NT2/D1 (cell line): ENCODE data around the gene RNF144B.

Source experiments
- DNase-seq: peaks from one replicate; pipeline ENCODE4 v3.0.0-alpha.2; 2011; ENCODE audit warnings: low read depth, low spot score
- H3K27me3 ChIP-seq: 2 replicates; pipeline ENCODE4 v1.6.0; 2011; ENCODE audit warnings: mild to moderate bottlenecking; ENCODE audit not compliant: insufficient read length, insufficient read depth
- H3K36me3 ChIP-seq: 2 replicates; pipeline ENCODE4 v1.6.1; 2011; ENCODE audit warnings: mild to moderate bottlenecking, low read length, mixed read lengths; ENCODE audit not compliant: insufficient read depth, insufficient read length
- H3K4me1 ChIP-seq: 2 replicates; pipeline ENCODE4 v1.5.1; 2011; ENCODE audit not compliant: insufficient read depth, insufficient read length
- H3K4me3 ChIP-seq: 2 replicates; pipeline ENCODE4 v1.5.1; 2011; ENCODE audit warnings: low read depth; ENCODE audit not compliant: insufficient read length
- H3K9ac ChIP-seq: 2 replicates; pipeline ENCODE4 v1.6.0; 2011; ENCODE audit warnings: low read depth; ENCODE audit not compliant: insufficient read length
- H3K9me3 ChIP-seq: 2 replicates; pipeline ENCODE4 v1.5.1; 2011; ENCODE audit warnings: mild to moderate bottlenecking, low read length; ENCODE audit not compliant: insufficient read depth
- SUZ12 ChIP-seq: IDR thresholded peaks from 2 replicates; pipeline ENCODE4 v1.6.1; 2011; ENCODE audit not compliant: insufficient read length, insufficient read depth; ENCODE audit errors: extremely low read depth
- YY1 ChIP-seq: IDR thresholded peaks from 2 replicates; pipeline ENCODE4 v1.6.1; 2011; ENCODE audit not compliant: insufficient read length, insufficient read depth
- ZNF274 ChIP-seq: IDR thresholded peaks from 2 replicates; pipeline ENCODE4 v1.6.1; 2011; ENCODE audit warnings: mild to moderate bottlenecking, low read depth, low read length

Gene RNF144B

DNA sequence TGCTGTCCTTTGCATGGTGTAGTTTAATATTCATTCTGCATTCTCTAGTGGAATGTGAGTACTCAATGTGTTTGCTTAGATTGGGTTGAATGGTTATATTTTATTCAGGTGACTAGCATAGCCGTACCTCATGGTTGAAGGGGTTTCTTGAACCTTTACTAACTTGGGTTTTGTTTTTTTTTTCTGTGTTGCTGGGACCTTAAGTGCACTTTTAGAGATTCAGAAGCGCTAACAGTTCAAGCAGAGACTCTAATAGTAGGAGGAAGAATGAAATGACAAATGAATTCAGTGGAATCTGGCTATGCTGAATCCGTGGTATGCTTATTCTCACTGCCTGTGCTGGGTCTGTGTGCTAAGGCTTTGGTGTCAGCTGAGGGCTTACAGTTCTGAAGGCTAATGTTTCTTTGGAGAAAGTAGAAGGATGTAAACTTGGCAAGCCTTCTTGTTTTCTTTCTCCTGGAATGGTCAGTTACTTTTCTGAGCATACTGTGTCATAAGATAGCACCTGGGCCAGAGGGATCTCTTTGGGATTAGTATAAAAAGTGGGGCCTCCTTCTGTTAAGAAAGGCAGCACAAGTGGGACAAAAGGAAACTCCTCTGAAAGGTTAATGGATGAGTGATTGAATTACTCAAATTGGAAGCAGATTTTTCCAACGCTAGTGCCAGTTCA lies 28.7 kb downstream of the RNF144B start:
- no peaks in the 10 kb centered on the region for H3K27me3 ChIP-seq
- no peak for DNase-seq
- no peaks in the 10 kb centered on the region for H3K4me1 ChIP-seq
- TF ChIP-seq ZNF274 (no peak), SUZ12 (no peak), YY1 (no peak)
- H3K9ac ChIP-seq = no peak overlapping the region
- H3K36me3 ChIP-seq = no peaks in the 10 kb centered on the region
- H3K4me3 ChIP-seq = no peak overlapping the region
- no peaks in the 10 kb centered on the region for H3K9me3 ChIP-seq

GRCh38 chr6:18416341-18416679 lies 29.2 kb downstream of the RNF144B start:
- H3K36me3 ChIP-seq = no peaks in the 10 kb centered on the region
- DNase-seq = no peak
- H3K4me1 ChIP-seq = no peaks in the 10 kb centered on the region
- no peak overlapping the region for H3K9ac ChIP-seq
- no peak overlapping the region for H3K4me3 ChIP-seq
- no peak for TF ChIP-seq YY1
- H3K9me3 ChIP-seq = no peaks in the 10 kb centered on the region
- no peaks in the 10 kb centered on the region for H3K27me3 ChIP-seq

- Histone ChIP-seq H3K9ac (no peak overlapping the region), H3K27me3 (no peaks in the 10 kb centered on the region), H3K9me3 (no peaks in the 10 kb centered on the region), H3K4me1 (no peaks in the 10 kb centered on the region), H3K4me3 (no peak overlapping the region), H3K36me3 (no peaks in the 10 kb centered on the region)
- TF ChIP-seq ZNF274 (no peak), YY1 (no peak), SUZ12 (no peak)
- DNase-seq = no peak
Measured at GRCh38 chr6:18420328-18420727, 33.2 kb downstream of the RNF144B start.

GRCh38 chr6:18422136-18422535 lies 35.0 kb downstream of the RNF144B start:
- H3K4me3 ChIP-seq = no peak overlapping the region
- H3K4me1 ChIP-seq = no peaks in the 10 kb centered on the region
- H3K9ac ChIP-seq = no peak overlapping the region
- no peaks in the 10 kb centered on the region for H3K9me3 ChIP-seq
- no peaks in the 10 kb centered on the region for H3K27me3 ChIP-seq
- H3K36me3 ChIP-seq = no peaks in the 10 kb centered on the region
- TF ChIP-seq SUZ12 (no peak), YY1 (no peak), ZNF274 (no peak)
- DNase-seq = no peak

DNA sequence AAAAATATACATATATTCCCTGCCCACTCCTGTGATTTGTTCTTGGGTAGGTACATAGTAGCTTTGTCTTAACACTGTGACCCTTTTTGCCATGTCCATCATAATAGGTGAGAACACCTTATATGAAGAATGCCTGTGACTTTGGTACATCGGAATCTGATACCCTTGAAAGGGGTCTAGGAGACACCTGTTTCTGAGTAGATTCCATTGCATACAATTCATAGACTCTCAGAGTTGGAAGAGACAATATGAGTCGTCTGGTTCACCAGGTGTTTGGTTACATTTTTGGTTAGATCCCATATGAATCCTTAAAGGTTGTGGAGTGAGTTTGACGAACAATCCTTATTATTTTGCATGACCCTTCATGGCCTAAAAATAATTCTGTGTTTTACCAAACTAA lies 36.3 kb downstream of the RNF144B start:
- Histone ChIP-seq H3K27me3 (no peaks in the 10 kb centered on the region), H3K9ac (no peak overlapping the region), H3K9me3 (no peaks in the 10 kb centered on the region), H3K4me3 (no peak overlapping the region), H3K4me1 (no peaks in the 10 kb centered on the region), H3K36me3 (no peaks in the 10 kb centered on the region)
- TF ChIP-seq YY1 = no peak
- TF ChIP-seq ZNF274 = no peak
- no peak for TF ChIP-seq SUZ12
- no peak for DNase-seq

GRCh38 chr6:18424201-18424600 lies 37.1 kb downstream of the RNF144B start:
- no peak overlapping the region for H3K4me3 ChIP-seq
- H3K27me3 ChIP-seq = no peaks in the 10 kb centered on the region
- H3K9ac ChIP-seq = no peak overlapping the region
- H3K36me3 ChIP-seq = no peaks in the 10 kb centered on the region
- no peak for DNase-seq
- no peaks in the 10 kb centered on the region for H3K9me3 ChIP-seq
- H3K4me1 ChIP-seq = no peaks in the 10 kb centered on the region
- TF ChIP-seq YY1 = no peak
- TF ChIP-seq ZNF274 = no peak
- no peak for TF ChIP-seq SUZ12

DNA sequence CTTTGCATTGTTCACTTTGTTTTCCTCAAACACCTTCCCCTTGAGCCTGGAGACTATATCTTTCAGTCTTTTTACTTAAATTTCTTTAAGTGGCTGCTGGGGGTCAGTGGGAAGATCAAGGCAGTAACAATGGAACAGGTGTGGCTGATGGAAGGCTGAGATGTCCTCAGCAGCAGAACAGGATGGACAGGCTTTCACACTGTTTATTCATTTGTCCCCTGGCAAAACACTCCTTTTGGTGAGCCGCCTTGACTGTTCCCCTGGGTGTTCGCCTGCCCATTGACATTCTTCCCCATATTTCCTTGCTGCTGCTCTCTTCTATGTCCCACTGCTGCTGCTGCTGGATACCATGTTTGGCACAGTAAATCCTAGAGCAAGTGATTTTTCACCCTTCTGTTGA lies 38.1 kb downstream of the RNF144B start:
- TF ChIP-seq YY1 (no peak), ZNF274 (no peak)
- Histone ChIP-seq H3K9ac (no peak overlapping the region), H3K9me3 (no peaks in the 10 kb centered on the region), H3K36me3 (no peaks in the 10 kb centered on the region), H3K4me1 (no peaks in the 10 kb centered on the region), H3K27me3 (no peaks in the 10 kb centered on the region), H3K4me3 (no peak overlapping the region)
- DNase-seq = no peak

DNA sequence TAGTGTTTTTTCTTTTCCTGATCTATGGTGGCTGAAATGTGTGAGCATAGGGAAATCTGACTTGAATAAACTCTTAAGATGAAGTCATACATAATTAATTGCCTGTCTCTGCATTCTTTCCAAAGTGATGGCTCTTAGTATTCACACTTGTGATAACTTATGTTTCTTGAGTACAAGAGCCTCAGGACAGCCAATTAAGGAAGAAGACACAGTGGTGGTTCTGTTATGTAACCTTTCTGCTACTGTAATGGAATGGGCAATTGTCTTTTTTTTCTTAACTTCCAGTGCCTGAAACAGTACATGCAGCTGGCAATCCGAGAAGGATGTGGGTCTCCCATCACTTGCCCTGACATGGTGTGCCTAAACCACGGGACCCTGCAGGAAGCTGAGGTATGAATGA lies 40.1 kb downstream of the RNF144B start:
- H3K27me3 ChIP-seq = no peaks in the 10 kb centered on the region
- no peaks in the 10 kb centered on the region for H3K9me3 ChIP-seq
- DNase-seq = no peak
- TF ChIP-seq ZNF274 (no peak), SUZ12 (no peak), YY1 (no peak)
- H3K4me1 ChIP-seq = no peaks in the 10 kb centered on the region
- no peak overlapping the region for H3K4me3 ChIP-seq
- H3K9ac ChIP-seq = no peak overlapping the region
- no peaks in the 10 kb centered on the region for H3K36me3 ChIP-seq
